ENCODE data around the gene SMIM45.

SMIM45 gene

GRCh38 chr22:41931701-41932269 lies 20.2 kb upstream of the SMIM45 start:
- no peak for TF ChIP-seq CTCF (IDR thresholded peaks at IDR 0.05)
- Mint-ChIP-seq H3K27ac (peak overlapping the region in 2 of 7 donors; percentile 58 to 63), H3K27me3 (ENCODE audit: low read depth in 3 of 3) (peaks cover 16 to 27% (median 19%) of the 10 kb centered on the region in 3 donors), H3K4me1 (peaks cover 4% of the 10 kb centered on the region), H3K36me3 (peaks cover 0 to 12% of the 10 kb centered on the region in 2 donors), H3K9me3 (peaks cover 0 to 17% (median 7%) of the 10 kb centered on the region in 7 donors), H3K4me3 (no peak overlapping the region)
- Histone ChIP-seq H3K79me2 (ENCODE audit: insufficient read depth, low read length) (no peaks in the 10 kb centered on the region), H3K4me3 (replicated peaks in 1 of 3; ENCODE audit: low read depth in 2 of 3, low read length in 3 of 3) (no peak overlapping the region), H3K27ac (ENCODE audit: low read depth in 1 of 2, low read length in 2 of 2) (no peak overlapping the region), H2AFZ (ENCODE audit: insufficient read depth, low read depth, low read length, poor library complexity, severe bottlenecking) (no peak overlapping the region), H3K36me3 (replicated peaks in 1 of 2; ENCODE audit: control insufficient read depth in 1 of 2, insufficient read depth in 2 of 2, low read length in 2 of 2) (no peaks in the 10 kb centered on the region), H3K4me1 (ENCODE audit: control insufficient read depth in 1 of 2, insufficient read depth in 2 of 2, low read length in 2 of 2) (peaks cover 0 to 2% of the 10 kb centered on the region in 2 donors), H3K9me3 (replicated peaks in 1 of 2; ENCODE audit: control insufficient read depth in 1 of 2, insufficient read depth in 1 of 2, low read length in 2 of 2) (no peaks in the 10 kb centered on the region), H3K9ac (ENCODE audit: insufficient read depth, low read length, poor library complexity, severe bottlenecking) (no peak overlapping the region), H3K4me2 (replicated peaks; ENCODE audit: extremely low read depth, low read length, poor library complexity, severe bottlenecking) (no peak overlapping the region), H3K27me3 (ENCODE audit: control insufficient read depth in 2 of 2, insufficient read depth in 2 of 2, low read length in 2 of 2) (peaks cover 0 to 14% of the 10 kb centered on the region in 2 donors), H4K20me1 (ENCODE audit: insufficient read depth, low read length) (no peaks in the 10 kb centered on the region)
- WGBS (ENCODE audit: insufficient coverage): 77% methylated on average over 6 of the region's 10 CpGs
- intact Hi-C loops (cut with micrococcal nuclease): no loop called here
- DNase-seq: no peak

- no peak overlapping the region for H3K27ac Mint-ChIP-seq
- no peak overlapping the region for H3K27ac ChIP-seq (ENCODE audit: low read depth in 1 of 2, low read length in 2 of 2)
- peaks cover 0 to 11% (median 5%) of the 10 kb centered on the region in 7 donors for H3K9me3 Mint-ChIP-seq
- no peak overlapping the region for H2AFZ ChIP-seq (ENCODE audit: insufficient read depth, low read depth, low read length, poor library complexity, severe bottlenecking)
- TF ChIP-seq CTCF (IDR thresholded peaks at IDR 0.05): no peak
- peaks cover 0 to 9% of the 10 kb centered on the region in 2 donors for H3K27me3 ChIP-seq (ENCODE audit: control insufficient read depth in 2 of 2, insufficient read depth in 2 of 2, low read length in 2 of 2)
- H3K4me3 ChIP-seq (replicated peaks in 1 of 3; ENCODE audit: low read depth in 2 of 3, low read length in 3 of 3): no peak overlapping the region
- no peak overlapping the region for H3K4me3 Mint-ChIP-seq
- no peaks in the 10 kb centered on the region for H4K20me1 ChIP-seq (ENCODE audit: insufficient read depth, low read length)
- peaks cover 4% of the 10 kb centered on the region for H3K4me1 Mint-ChIP-seq
- H3K4me2 ChIP-seq (replicated peaks; ENCODE audit: extremely low read depth, low read length, poor library complexity, severe bottlenecking): no peak overlapping the region
- DNase-seq: no peak
- H3K27me3 Mint-ChIP-seq (ENCODE audit: low read depth in 3 of 3): peaks cover 10 to 22% (median 13%) of the 10 kb centered on the region in 3 donors
- no peaks in the 10 kb centered on the region for H3K79me2 ChIP-seq (ENCODE audit: insufficient read depth, low read length)
- 96% methylated on average over 11 of the region's 12 CpGs for WGBS (ENCODE audit: insufficient coverage)
- H3K9ac ChIP-seq (ENCODE audit: insufficient read depth, low read length, poor library complexity, severe bottlenecking): no peak overlapping the region
- H3K36me3 Mint-ChIP-seq: peaks cover 6 to 18% of the 10 kb centered on the region in 2 donors
- peaks cover under 1 to 3% of the 10 kb centered on the region in 2 donors for H3K36me3 ChIP-seq (replicated peaks in 1 of 2; ENCODE audit: control insufficient read depth in 1 of 2, insufficient read depth in 2 of 2, low read length in 2 of 2)
- no peaks in the 10 kb centered on the region for H3K4me1 ChIP-seq (ENCODE audit: control insufficient read depth in 1 of 2, insufficient read depth in 2 of 2, low read length in 2 of 2)
- intact Hi-C loops (cut with micrococcal nuclease): no loop called here
- no peaks in the 10 kb centered on the region for H3K9me3 ChIP-seq (replicated peaks in 1 of 2; ENCODE audit: control insufficient read depth in 1 of 2, insufficient read depth in 1 of 2, low read length in 2 of 2)
These were observed 19.6 kb upstream of the SMIM45 start for GRCh38 chr22:41932353-41932752.
